GM23338 (cell line): ENCODE results near the gene NCF2. TPM values are rescaled to one million over a fixed set of nuclear protein-coding genes. Genes with fewer than 3 reads are reported as not detected.

Source experiments
- ATAC-seq: fragments of 200-7000 bp; cut with Tn5 transposase; 3 replicates; pipeline ENCODE4 v1.9.1; 2020
- DNase-seq: peaks from one replicate; pipeline ENCODE4 v3.0.0-alpha.2; 2015; ENCODE audit warnings: low spot score
- H2AFZ ChIP-seq: fragments of 200-600 bp; sonication (generic); 2 replicates; pipeline ENCODE4 v1.8.0; 2016; ENCODE audit warnings: antibody characterized with exemption, mild to moderate bottlenecking, moderate library complexity
- H3F3A ChIP-seq: fragments of 200-600 bp; sonication (generic); replicated peaks from 2 replicates; pipeline ENCODE4 v1.8.0; 2017; ENCODE audit warnings: antibody characterized with exemption, mixed run types, low read depth
- H3K27ac ChIP-seq: fragments of 200-600 bp; sonication (generic); 2 replicates; pipeline ENCODE4 v1.6.1; 2016; ENCODE audit warnings: low read depth
- H3K27me3 ChIP-seq: fragments of 200-600 bp; sonication (generic); 2 replicates; pipeline ENCODE4 v1.8.0; 2016; ENCODE audit warnings: mild to moderate bottlenecking, mixed run types, moderate library complexity; ENCODE audit not compliant: insufficient read depth
- H3K36me3 ChIP-seq: fragments of 200-600 bp; sonication (generic); 2 replicates; pipeline ENCODE4 v1.8.0; 2016; ENCODE audit warnings: mild to moderate bottlenecking; ENCODE audit not compliant: insufficient read depth
- H3K4me1 ChIP-seq: fragments of 200-600 bp; sonication (generic); 2 replicates; pipeline ENCODE4 v1.8.0; 2016; ENCODE audit warnings: mild to moderate bottlenecking, moderate library complexity; ENCODE audit not compliant: insufficient read depth
- H3K4me2 ChIP-seq: fragments of 200-600 bp; sonication (generic); 2 replicates; pipeline ENCODE4 v1.7.1; 2017; ENCODE audit warnings: mixed run types
- H3K4me3 ChIP-seq: fragments of 200-600 bp; sonication (generic); 2 replicates; pipeline ENCODE4 v1.6.1; 2016; ENCODE audit warnings: mixed run types
- H3K79me2 ChIP-seq: fragments of 200-600 bp; sonication (generic); replicated peaks from 2 replicates; pipeline ENCODE4 v1.8.0; 2017; ENCODE audit warnings: mild to moderate bottlenecking; ENCODE audit not compliant: insufficient read depth
- H3K9me2 ChIP-seq: fragments of 200-600 bp; sonication (generic); 2 replicates; pipeline ENCODE4 v1.8.0; 2017; ENCODE audit not compliant: insufficient read depth
- H4K20me1 ChIP-seq: fragments of 200-600 bp; sonication (generic); replicated peaks from 2 replicates; pipeline ENCODE4 v1.8.0; 2017; ENCODE audit warnings: mild to moderate bottlenecking; ENCODE audit not compliant: insufficient read depth
- H3K27ac Mint-ChIP-seq: 2 replicates; pipeline ENCODE4 v1.8.0; 2020; ENCODE audit warnings: inconsistent platforms, mild to moderate bottlenecking, moderate library complexity, mixed read lengths
- H3K27me3 Mint-ChIP-seq: 3 replicates; pipeline ENCODE4 v1.8.0; 2022; ENCODE audit warnings: low read depth, mild to moderate bottlenecking, moderate library complexity, mixed read lengths, inconsistent platforms; ENCODE audit not compliant: insufficient read depth, poor library complexity
- H3K36me3 Mint-ChIP-seq: 3 replicates; pipeline ENCODE4 v1.8.0; 2021; ENCODE audit warnings: low read depth, mild to moderate bottlenecking, inconsistent platforms, moderate library complexity, mixed read lengths
- H3K4me1 Mint-ChIP-seq: 3 replicates; pipeline ENCODE4 v1.8.0; 2020; ENCODE audit warnings: mild to moderate bottlenecking, inconsistent platforms, mixed read lengths
- H3K4me3 Mint-ChIP-seq: 3 replicates; pipeline ENCODE4 v1.8.0; 2021; ENCODE audit warnings: moderate library complexity, mild to moderate bottlenecking, inconsistent platforms, mixed read lengths
- H3K9me3 Mint-ChIP-seq: 3 replicates; pipeline ENCODE4 v1.8.0; 2020; ENCODE audit warnings: moderate library complexity, mild to moderate bottlenecking, inconsistent platforms, mixed read lengths
- CTCF ChIP-seq, 2 experiments: fragments of 200-600 bp in 1 of 2; sonication (generic) in 1 of 2; conservative IDR thresholded peaks; 2 replicates each; pipeline versions ENCODE4 v1.5.1 to v1.6.1; 2016 to 2017; ENCODE audit warnings: antibody characterized with exemption in 2 of 2, low read depth in 2 of 2, mild to moderate bottlenecking in 2 of 2, moderate library complexity in 1 of 2
- ETS1 ChIP-seq: IDR thresholded peaks from 2 replicates; pipeline ENCODE4 v1.6.1; 2016; ENCODE audit warnings: antibody characterized with exemption
- EZH2 ChIP-seq: fragments of 200-600 bp; sonication (generic); IDR thresholded peaks from one replicate; pipeline ENCODE4 v1.8.0; 2017; ENCODE audit warnings: antibody characterized with exemption, mild to moderate bottlenecking, low read depth; ENCODE audit not compliant: unreplicated experiment
- EZH2phosphoT487 ChIP-seq: fragments of 200-600 bp; sonication (generic); IDR thresholded peaks from one replicate; pipeline ENCODE4 v1.8.1; 2018; ENCODE audit warnings: antibody characterized with exemption; ENCODE audit not compliant: unreplicated experiment
- JUNB ChIP-seq: IDR thresholded peaks from one replicate; pipeline ENCODE4 v1.6.1; 2016; ENCODE audit warnings: antibody characterized with exemption; ENCODE audit not compliant: unreplicated experiment
- POLR2AphosphoS5 ChIP-seq: IDR thresholded peaks from 2 replicates; pipeline ENCODE4 v1.6.1; 2016; ENCODE audit warnings: antibody characterized with exemption, low read depth
- REST ChIP-seq: IDR thresholded peaks from one replicate; pipeline ENCODE4 v1.6.1; 2018; ENCODE audit warnings: antibody characterized with exemption; ENCODE audit not compliant: unreplicated experiment
- STAT1 ChIP-seq: IDR thresholded peaks from one replicate; pipeline ENCODE4 v1.6.1; 2016; ENCODE audit warnings: antibody characterized with exemption; ENCODE audit not compliant: unreplicated experiment
- ZNF114 ChIP-seq: fragments of 250-450 bp; sonication (Bioruptor Pico); IDR thresholded peaks from 2 replicates; pipeline ENCODE4 v1.5.0; 2020; ENCODE audit warnings: mild to moderate bottlenecking, moderate library complexity
- ZNF462 ChIP-seq: fragments of 250-450 bp; sonication (Bioruptor Pico); IDR thresholded peaks from 2 replicates; pipeline ENCODE4 v1.5.0; 2020; ENCODE audit warnings: mild to moderate bottlenecking, moderate library complexity
- polyA plus RNA-seq: library from polyadenylated mRNA; unstranded; fragments of >200 nt; fragmentation: Nextera tagmentation; extraction: Ambion mirVana; gene quantifications from 2 replicates; pipeline ENCODE4 v1.2.1, GENCODE V29; 2016
- total RNA-seq: library from RNA; depleted of rRNA; stranded (reverse); fragments of >200 nt; shearing (Covaris generic); gene quantifications from 2 replicates; pipeline ENCODE4 v1.2.3, GENCODE V29; 2014

The NCF2 gene
- total and polyA plus RNA-seq, 2 experiments from 2014 or later: not detected

- TF ChIP-seq CTCF (conservative IDR thresholded peaks at IDR 0.05; ENCODE audit: low read depth in 2 of 2): no peak
- no peak for TF ChIP-seq POLR2AphosphoS5
- no peak for TF ChIP-seq ZNF114
- TF ChIP-seq EZH2: no peak
These were observed 5.2 kb downstream of the NCF2 start (continued) for GRCh38 chr1:183585038-183585437.

GRCh38 chr1:183584147-183584546, 6.1 kb downstream of the NCF2 start:
- H2AFZ ChIP-seq: no peak overlapping the region
- H3K4me1 ChIP-seq: peaks cover 14% of the 10 kb centered on the region
- H3K4me3 ChIP-seq: no peak overlapping the region
- no peaks in the 10 kb centered on the region for H3K27me3 ChIP-seq
- Mint-ChIP-seq H3K9me3 (no peaks in the 10 kb centered on the region; the same call in 2 of the 3 replicates), H3K4me1 (peaks cover 9% of the 10 kb centered on the region), H3K36me3 (no peaks in the 10 kb centered on the region), H3K27me3 (peaks cover 15% of the 10 kb centered on the region), H3K27ac (no peak overlapping the region), H3K4me3 (no peak overlapping the region)
- H3K4me2 ChIP-seq: no peak overlapping the region
- ATAC-seq: no peak
- no peaks in the 10 kb centered on the region for H3K36me3 ChIP-seq
- no peaks in the 10 kb centered on the region for H3F3A ChIP-seq
- H4K20me1 ChIP-seq: no peaks in the 10 kb centered on the region
- no peaks in the 10 kb centered on the region for H3K9me2 ChIP-seq
- no peak overlapping the region for H3K27ac ChIP-seq
- H3K79me2 ChIP-seq: no peaks in the 10 kb centered on the region
- DNase-seq: no peak
- TF ChIP-seq EZH2phosphoT487 (no peak), ZNF114 (no peak), ZNF462 (no peak), REST (no peak), STAT1 (no peak), CTCF (conservative IDR thresholded peaks at IDR 0.05; ENCODE audit: low read depth in 2 of 2) (no peak), EZH2 (no peak), ETS1 (no peak), JUNB (no peak), POLR2AphosphoS5 (no peak)
